GM12878 (cell line): Measurements from ENCODE around the gene BMP7. TPM values are rescaled to one million over a fixed set of nuclear protein-coding genes. Genes with fewer than 3 reads are reported as not detected.

Experiments used
- ATAC-seq: fragments of 200-7000 bp; cut with Tn5 transposase; 3 replicates; pipeline ENCODE4 v1.9.1; 2020; ENCODE audit warnings: mild to moderate bottlenecking, moderate library complexity
- BruUV-seq: library from RNA; stranded (reverse); fragments of 400-500 nt; replicated peaks from 2 replicates; lab custom pipeline; 2021; lab: Mats Ljungman, UMichigan
- CTCF ChIA-PET: fragments of 300-600 bp; sonication (Branson Sonifier 250); formaldehyde crosslinking; extraction: SDS; loops from one replicate; lab custom pipeline; 2021; ENCODE audit warnings: inconsistent platforms; lab: Yijun Ruan, JAX
- POLR2A ChIA-PET: fragments of 350-600 bp; formaldehyde crosslinking; extraction: SDS; loops from one replicate; lab custom pipeline; 2021; ENCODE audit warnings: inconsistent platforms; lab: Charles Lee
- RAD21 ChIA-PET: fragments of 300-600 bp; sonication (Branson Sonifier 250); formaldehyde crosslinking; loops from one replicate; lab custom pipeline; 2023; ENCODE audit warnings: antibody characterized with exemption; ENCODE audit not compliant: unreplicated experiment; lab: Charles Lee
- SMC1A ChIA-PET: fragments of 300-600 bp; sonication (Branson Sonifier 250); formaldehyde crosslinking; loops from one replicate; lab custom pipeline; 2023; ENCODE audit not compliant: unreplicated experiment, uncharacterized antibody; lab: Charles Lee
- DNase-seq: peaks from one replicate; pipeline ENCODE4 v3.0.0-alpha.2; 2011; ENCODE audit warnings: low read depth, low spot score
- FAIRE-seq: peaks from 3 replicates; lab custom pipeline; 2011; peaks lifted over from hg19 to GRCh38; lab: Jason Lieb, UNC
- H2AFZ ChIP-seq: 2 replicates; pipeline ENCODE4 v1.6.0; 2011; ENCODE audit warnings: low read depth, low read length, control low read depth; ENCODE audit not compliant: control insufficient read depth
- H3K27ac ChIP-seq: 2 replicates; pipeline ENCODE4 v1.5.1; 2011; ENCODE audit warnings: control low read depth; ENCODE audit not compliant: control insufficient read depth, insufficient read depth
- H3K27me3 ChIP-seq, 2 experiments: replicated peaks in 1 of 2; 2 replicates each; pipeline versions ENCODE4 v1.6.0 to v1.6.1; 2011; ENCODE audit warnings: low read length in 1 of 2; ENCODE audit not compliant: control insufficient read depth in 2 of 2, insufficient read depth in 2 of 2
- H3K36me3 ChIP-seq, 2 experiments: 2 replicates each; pipeline ENCODE4 v1.5.1; 2011; ENCODE audit warnings: low read length in 1 of 2; ENCODE audit not compliant: control insufficient read depth in 2 of 2, insufficient read depth in 2 of 2
- H3K4me1 ChIP-seq: 2 replicates; pipeline ENCODE4 v1.6.1; 2011; ENCODE audit warnings: mild to moderate bottlenecking, low read length, moderate library complexity, mixed read lengths; ENCODE audit not compliant: control insufficient read depth, insufficient read depth
- H3K4me2 ChIP-seq: 2 replicates; pipeline ENCODE4 v1.6.0; 2011; ENCODE audit warnings: control low read depth; ENCODE audit not compliant: control insufficient read depth, insufficient read depth
- H3K4me3 ChIP-seq: fragments of 200-600 bp; sonication (generic); 2 replicates; pipeline ENCODE4 v1.5.1; 2016
- H3K79me2 ChIP-seq: 2 replicates; pipeline ENCODE4 v1.6.0; 2011; ENCODE audit warnings: low read length; ENCODE audit not compliant: control insufficient read depth, insufficient read depth
- H3K9ac ChIP-seq: 2 replicates; pipeline ENCODE4 v1.8.0; 2011; ENCODE audit warnings: low read length, control low read depth, mixed read lengths; ENCODE audit not compliant: control insufficient read depth, insufficient read depth
- H3K9me3 ChIP-seq: replicated peaks from 3 replicates; pipeline ENCODE4 v1.5.1; 2011; ENCODE audit warnings: mild to moderate bottlenecking, low read length; ENCODE audit not compliant: control insufficient read depth, insufficient read depth
- H4K20me1 ChIP-seq: 2 replicates; pipeline ENCODE4 v1.6.0; 2011; ENCODE audit not compliant: control insufficient read depth, insufficient read depth
- BACH1 ChIP-seq: fragments of 450-650 bp; IDR thresholded peaks from 2 replicates; pipeline ENCODE4 v1.6.1; 2017; ENCODE audit warnings: mild to moderate bottlenecking, borderline replicate concordance
- BHLHE40 ChIP-seq, 2 experiments: fragments of 450-650 bp in 1 of 2; IDR thresholded peaks; 2 replicates each; pipeline ENCODE4 v1.6.1; 2011 to 2017; ENCODE audit warnings: low read depth in 2 of 2, borderline replicate concordance in 1 of 2, improper control_type of control experiment in 1 of 2, low read length in 1 of 2, mild to moderate bottlenecking in 1 of 2
- CHD2 ChIP-seq: IDR thresholded peaks from 2 replicates; pipeline ENCODE4 v1.6.1; 2011; ENCODE audit warnings: low read depth, low read length, improper control_type of control experiment, borderline replicate concordance
- ESRRA ChIP-seq: IDR thresholded peaks from 2 replicates; pipeline ENCODE4 v1.6.1; 2012; ENCODE audit warnings: mild to moderate bottlenecking, low read length, improper control_type of control experiment
- FOXM1 ChIP-seq: IDR thresholded peaks from 2 replicates; pipeline ENCODE4 v1.6.1; 2012; ENCODE audit warnings: low read depth, mild to moderate bottlenecking, inconsistent platforms, low read length, moderate library complexity
- IKZF1 ChIP-seq: fragments of 450-650 bp; conservative IDR thresholded peaks from 2 replicates; pipeline ENCODE4 v1.6.1; 2017; ENCODE audit warnings: antibody characterized with exemption, mild to moderate bottlenecking
- JUNB ChIP-seq: IDR thresholded peaks from 2 replicates; pipeline ENCODE4 v1.6.1; 2016; ENCODE audit warnings: antibody characterized with exemption, mild to moderate bottlenecking
- KDM1A ChIP-seq: fragments of 200-600 bp; sonication (generic); IDR thresholded peaks from 2 replicates; pipeline ENCODE4 v1.6.1; 2016; ENCODE audit warnings: borderline replicate concordance
- NFXL1 ChIP-seq: fragments of 450-650 bp; IDR thresholded peaks from 2 replicates; pipeline ENCODE4 v1.6.1; 2017; ENCODE audit warnings: antibody characterized with exemption, mild to moderate bottlenecking, borderline replicate concordance
- NRF1 ChIP-seq: conservative IDR thresholded peaks from 2 replicates; pipeline ENCODE4 v1.6.1; 2011; ENCODE audit warnings: mild to moderate bottlenecking, low read depth, low read length, improper control_type of control experiment
- PAX8 ChIP-seq: fragments of 450-650 bp; IDR thresholded peaks from 2 replicates; pipeline ENCODE4 v1.6.1; 2017; ENCODE audit warnings: mild to moderate bottlenecking, moderate library complexity
- RB1 ChIP-seq: fragments of 450-650 bp; formaldehyde crosslinking; IDR thresholded peaks from 2 replicates; pipeline ENCODE4 v1.6.1; 2017; ENCODE audit warnings: mild to moderate bottlenecking, borderline replicate concordance
- SMAD5 ChIP-seq: IDR thresholded peaks from 2 replicates; pipeline ENCODE4 v1.6.1; 2016; ENCODE audit warnings: antibody characterized with exemption, low read depth
- SMC3 ChIP-seq: IDR thresholded peaks from 2 replicates; pipeline ENCODE4 v1.6.1; 2011; ENCODE audit warnings: low read length, improper control_type of control experiment, borderline replicate concordance
- SRF ChIP-seq, 2 experiments: IDR thresholded peaks; 2 replicates each; pipeline ENCODE4 v1.6.1; 2011; ENCODE audit warnings: low read depth in 2 of 2, low read length in 2 of 2, mild to moderate bottlenecking in 1 of 2, moderate library complexity in 1 of 2
- ZNF207 ChIP-seq: fragments of 450-650 bp; IDR thresholded peaks from 2 replicates; pipeline ENCODE4 v1.6.1; 2014; ENCODE audit warnings: antibody characterized with exemption, mild to moderate bottlenecking, borderline replicate concordance
- ZNF217 ChIP-seq: fragments of 450-650 bp; IDR thresholded peaks from 2 replicates; pipeline ENCODE4 v1.6.1; 2017; ENCODE audit warnings: antibody characterized with exemption, mild to moderate bottlenecking
- WGBS: methylation state at CpG from one replicate; pipeline ENCODE4 v1.1.6; 2016; ENCODE audit warnings: low lambda C conversion rate; ENCODE audit not compliant: insufficient replicate concordance, insufficient coverage; ENCODE audit errors: missing lambda C conversion rate; 5-methylcytosine and 5-hydroxymethylcytosine counted together
- in situ Hi-C: fragments of 300-500 bp; cut with MboI; formaldehyde crosslinking; loops from 9 replicates; pipeline ENCODE4 v1.14.3; 2018; ENCODE audit warnings: mixed read lengths
- intact Hi-C: fragments of 100-400 bp; cut with micrococcal nuclease; formaldehyde crosslinking; loops from one replicate; pipeline ENCODE4 v1.14.2; 2022; ENCODE audit not compliant: unreplicated experiment
- polyA plus RNA-seq, 11 experiments: library from polyadenylated mRNA; depleted of rRNA in 4 of 11; unstranded in 6 of 11; stranded (reverse) in 5 of 11; fragments of >200 nt; fragmentation: Nextera tagmentation in 4 of 11; fragmentation: Illumina TruSeq in 1 of 11; extraction: Ambion mirVana in 4 of 11; extraction: Trizol in 1 of 11; gene quantifications; 1 replicate in 1 of 11; 2 replicates in 10 of 11; pipeline versions ENCODE4 v1.2.1 to v1.2.3, GENCODE V29; 2011 to 2016; ENCODE audit warnings: inconsistent platforms in 2 of 11, missing spikeins in 2 of 11, low read depth in 1 of 11
- total RNA-seq, 4 experiments: library from RNA; depleted of rRNA in 3 of 4; stranded (reverse); fragments of >200 nt in 3 of 4; fragmentation: Illumina TruSeq in 1 of 4; extraction: Trizol in 1 of 4; gene quantifications; 2 replicates each; pipeline versions ENCODE4 v1.2.1 to v1.2.3, GENCODE V29; 2013 to 2021
- TF ChIP-seq, protein P1 (sequence below): fragments of 450-650 bp; IDR thresholded peaks from 2 replicates; pipeline ENCODE4 v1.6.1; 2017; ENCODE audit warnings: mild to moderate bottlenecking, moderate library complexity
- TF ChIP-seq, protein P2 (sequence below): fragments of 450-650 bp; IDR thresholded peaks from 2 replicates; pipeline ENCODE4 v1.6.1; 2016; ENCODE audit warnings: mild to moderate bottlenecking

Gene BMP7
- total and polyA plus RNA-seq, 10 of the 15 experiments (the other 5 are each of a cell fraction or from before 2014, with no cell fraction given) = 0.18 to 0.51 (median 0.28) TPM; not detected in 7

DNA sequence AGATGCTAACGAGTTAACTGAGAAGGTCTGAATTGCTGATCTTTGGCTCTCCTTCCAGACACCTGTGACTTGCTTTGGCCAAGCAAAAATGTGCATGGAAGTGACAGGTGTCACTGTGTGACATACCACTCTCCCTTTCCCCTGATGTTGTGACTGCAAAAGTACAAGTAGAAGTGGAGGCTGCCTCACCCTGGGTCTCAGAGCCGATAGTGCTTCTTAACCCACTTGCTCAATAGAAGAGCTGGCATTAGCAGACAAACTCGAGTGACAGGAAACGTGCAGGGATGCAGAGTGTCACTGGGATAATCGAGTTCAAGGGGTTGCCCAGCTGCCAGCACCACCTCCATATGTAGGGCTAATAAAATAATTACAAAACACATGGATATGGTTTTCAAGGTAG lies 46.8 kb upstream of the BMP7 start:
- H3K4me1 ChIP-seq = no peaks in the 10 kb centered on the region
- POLR2A ChIA-PET = no interaction called here
- peaks cover 0 to 7% of the 10 kb centered on the region in 2 experiments for H3K27me3 ChIP-seq
- no peak overlapping the region for H3K4me2 ChIP-seq
- no peaks in the 10 kb centered on the region for H3K9me3 ChIP-seq
- no peaks in the 10 kb centered on the region for H4K20me1 ChIP-seq
- no peaks in the 10 kb centered on the region for H3K79me2 ChIP-seq
- H2AFZ ChIP-seq = no peak overlapping the region
- H3K27ac ChIP-seq = no peak overlapping the region
- H3K9ac ChIP-seq = no peak overlapping the region
- no peak overlapping the region for H3K4me3 ChIP-seq
- in situ Hi-C loops (no loop called here), intact Hi-C loops (no loop called here)
- RAD21 ChIA-PET = no interaction called here
- H3K36me3 ChIP-seq = no peaks in the 10 kb centered on the region
- FAIRE-seq (no peak), DNase-seq (no peak), ATAC-seq (no peak)
- SMC1A ChIA-PET = no interaction called here
- 1% methylated on average over 5 of the region's 5 CpGs for WGBS
- CTCF ChIA-PET = no interaction called here
- BruUV-seq = no TSS peak
- TF ChIP-seq, protein P1, sequence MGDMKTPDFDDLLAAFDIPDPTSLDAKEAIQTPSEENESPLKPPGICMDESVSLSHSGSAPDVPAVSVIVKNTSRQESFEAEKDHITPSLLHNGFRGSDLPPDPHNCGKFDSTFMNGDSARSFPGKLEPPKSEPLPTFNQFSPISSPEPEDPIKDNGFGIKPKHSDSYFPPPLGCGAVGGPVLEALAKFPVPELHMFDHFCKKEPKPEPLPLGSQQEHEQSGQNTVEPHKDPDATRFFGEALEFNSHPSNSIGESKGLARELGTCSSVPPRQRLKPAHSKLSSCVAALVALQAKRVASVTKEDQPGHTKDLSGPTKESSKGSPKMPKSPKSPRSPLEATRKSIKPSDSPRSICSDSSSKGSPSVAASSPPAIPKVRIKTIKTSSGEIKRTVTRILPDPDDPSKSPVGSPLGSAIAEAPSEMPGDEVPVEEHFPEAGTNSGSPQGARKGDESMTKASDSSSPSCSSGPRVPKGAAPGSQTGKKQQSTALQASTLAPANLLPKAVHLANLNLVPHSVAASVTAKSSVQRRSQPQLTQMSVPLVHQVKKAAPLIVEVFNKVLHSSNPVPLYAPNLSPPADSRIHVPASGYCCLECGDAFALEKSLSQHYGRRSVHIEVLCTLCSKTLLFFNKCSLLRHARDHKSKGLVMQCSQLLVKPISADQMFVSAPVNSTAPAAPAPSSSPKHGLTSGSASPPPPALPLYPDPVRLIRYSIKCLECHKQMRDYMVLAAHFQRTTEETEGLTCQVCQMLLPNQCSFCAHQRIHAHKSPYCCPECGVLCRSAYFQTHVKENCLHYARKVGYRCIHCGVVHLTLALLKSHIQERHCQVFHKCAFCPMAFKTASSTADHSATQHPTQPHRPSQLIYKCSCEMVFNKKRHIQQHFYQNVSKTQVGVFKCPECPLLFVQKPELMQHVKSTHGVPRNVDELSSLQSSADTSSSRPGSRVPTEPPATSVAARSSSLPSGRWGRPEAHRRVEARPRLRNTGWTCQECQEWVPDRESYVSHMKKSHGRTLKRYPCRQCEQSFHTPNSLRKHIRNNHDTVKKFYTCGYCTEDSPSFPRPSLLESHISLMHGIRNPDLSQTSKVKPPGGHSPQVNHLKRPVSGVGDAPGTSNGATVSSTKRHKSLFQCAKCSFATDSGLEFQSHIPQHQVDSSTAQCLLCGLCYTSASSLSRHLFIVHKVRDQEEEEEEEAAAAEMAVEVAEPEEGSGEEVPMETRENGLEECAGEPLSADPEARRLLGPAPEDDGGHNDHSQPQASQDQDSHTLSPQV = no peak
- TF ChIP-seq RB1 (no peak), ESRRA (no peak), JUNB (no peak), IKZF1 (no peak), NFXL1 (no peak), NRF1 (no peak), FOXM1 (no peak), ZNF217 (no peak), ZNF207 (no peak), BACH1 (no peak), SMAD5 (no peak), CHD2 (no peak), SMC3 (no peak), SRF (IDR thresholded peaks at IDR 0.05; ENCODE audit: low read depth in 2 of 2, low read length in 2 of 2) (no peak), PAX8 (no peak), KDM1A (no peak), BHLHE40 (IDR thresholded peaks at IDR 0.05; ENCODE audit: borderline replicate concordance in 1 of 2, low read depth in 2 of 2, low read length in 1 of 2) (no peak)
- TF ChIP-seq, protein P2, sequence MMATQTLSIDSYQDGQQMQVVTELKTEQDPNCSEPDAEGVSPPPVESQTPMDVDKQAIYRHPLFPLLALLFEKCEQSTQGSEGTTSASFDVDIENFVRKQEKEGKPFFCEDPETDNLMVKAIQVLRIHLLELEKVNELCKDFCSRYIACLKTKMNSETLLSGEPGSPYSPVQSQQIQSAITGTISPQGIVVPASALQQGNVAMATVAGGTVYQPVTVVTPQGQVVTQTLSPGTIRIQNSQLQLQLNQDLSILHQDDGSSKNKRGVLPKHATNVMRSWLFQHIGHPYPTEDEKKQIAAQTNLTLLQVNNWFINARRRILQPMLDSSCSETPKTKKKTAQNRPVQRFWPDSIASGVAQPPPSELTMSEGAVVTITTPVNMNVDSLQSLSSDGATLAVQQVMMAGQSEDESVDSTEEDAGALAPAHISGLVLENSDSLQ = no peak
- TF ChIP-seq, all 136 proteins: peak for 0
